ENCODE results near the gene APC.
"Not testable (repeated sequence)": the region's sequence is repeated elsewhere in the genome, so short reads cannot be mapped to it uniquely, and the experiment has no call there.

Gene APC

DNA sequence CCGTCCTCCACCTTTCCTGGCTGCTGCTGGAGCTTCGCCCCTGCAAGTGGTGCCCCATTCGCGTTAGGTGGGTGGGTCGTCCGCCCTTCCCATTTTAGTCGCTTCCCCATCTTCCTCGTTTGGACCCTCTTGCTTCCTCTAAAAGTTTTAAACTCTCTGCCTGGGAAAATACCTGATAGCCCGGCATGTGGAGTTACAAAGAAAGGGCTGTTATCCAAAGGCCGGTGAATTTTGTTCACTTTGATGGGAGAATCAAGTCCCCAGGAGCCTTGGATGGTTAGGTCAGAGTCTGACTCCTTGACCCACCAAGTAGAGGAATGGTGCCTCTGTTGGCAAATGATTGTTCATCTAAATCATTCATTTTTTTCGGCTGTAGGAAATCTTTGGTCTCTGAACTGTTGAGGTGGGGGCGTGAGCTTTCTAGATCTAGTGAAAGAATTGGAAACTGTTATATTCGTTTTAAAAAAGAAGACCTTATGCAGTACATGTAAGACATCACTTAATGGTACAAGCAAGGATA is 29.5 kb upstream of the APC start:
- TF ChIP-seq FOXP2 (optimal IDR thresholded peaks at IDR 0.05; ENCODE audit: control extremely low read depth, extremely low read length, insufficient read depth) (no peak), POLR2AphosphoS5 (IDR thresholded peaks at IDR 0.05; ENCODE audit: borderline replicate concordance, low read depth, low read length) (no peak), EZH2 (IDR thresholded peaks at IDR 0.05) (no peak)
- Histone ChIP-seq H3K27ac (no peak overlapping the region), H3K4me3 (peak overlapping the region; percentile 90), H3K9ac (ENCODE audit: insufficient read length) (peak overlapping the region; percentile 88), H3K36me3 (ENCODE audit: insufficient read depth, low read length) (no peaks in the 10 kb centered on the region), H3K9me3 (ENCODE audit: low read depth, low read length) (no peaks in the 10 kb centered on the region)
- no peak for DNase-seq (ENCODE audit: low read depth, low spot score)

DNA sequence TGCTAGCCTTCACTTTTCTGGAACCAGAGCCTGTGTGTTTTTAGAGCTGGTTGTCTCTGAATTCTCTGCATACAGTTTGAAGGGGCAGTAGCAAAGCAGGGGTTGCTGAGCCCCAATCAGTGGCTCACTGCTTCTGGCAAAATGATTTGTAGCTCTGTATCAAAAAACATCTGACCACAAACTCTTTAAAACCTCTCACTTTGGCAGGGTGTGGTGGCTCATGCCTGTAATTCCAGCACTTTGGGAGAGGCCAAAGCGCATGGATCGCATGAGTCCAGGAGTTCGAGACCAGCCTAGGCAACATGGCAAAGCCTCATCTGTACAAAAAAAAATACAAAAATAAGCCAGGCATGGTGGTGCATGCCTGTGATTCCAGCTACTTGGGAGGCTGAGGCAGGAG is 28.3 kb upstream of the APC start:
- H3K9me3 ChIP-seq (ENCODE audit: low read depth, low read length), result no peaks in the 10 kb centered on the region
- no peak overlapping the region for H3K27ac ChIP-seq
- peak overlapping the region; percentile 90 for H3K4me3 ChIP-seq
- TF ChIP-seq EZH2 (IDR thresholded peaks at IDR 0.05) (no peak), POLR2AphosphoS5 (IDR thresholded peaks at IDR 0.05; ENCODE audit: borderline replicate concordance, low read depth, low read length) (no peak), FOXP2 (optimal IDR thresholded peaks at IDR 0.05; ENCODE audit: control extremely low read depth, extremely low read length, insufficient read depth) (no peak)
- DNase-seq (ENCODE audit: low read depth, low spot score), result no peak
- peak overlapping the region; percentile 88 for H3K9ac ChIP-seq (ENCODE audit: insufficient read length)
- no peaks in the 10 kb centered on the region for H3K36me3 ChIP-seq (ENCODE audit: insufficient read depth, low read length)

DNA sequence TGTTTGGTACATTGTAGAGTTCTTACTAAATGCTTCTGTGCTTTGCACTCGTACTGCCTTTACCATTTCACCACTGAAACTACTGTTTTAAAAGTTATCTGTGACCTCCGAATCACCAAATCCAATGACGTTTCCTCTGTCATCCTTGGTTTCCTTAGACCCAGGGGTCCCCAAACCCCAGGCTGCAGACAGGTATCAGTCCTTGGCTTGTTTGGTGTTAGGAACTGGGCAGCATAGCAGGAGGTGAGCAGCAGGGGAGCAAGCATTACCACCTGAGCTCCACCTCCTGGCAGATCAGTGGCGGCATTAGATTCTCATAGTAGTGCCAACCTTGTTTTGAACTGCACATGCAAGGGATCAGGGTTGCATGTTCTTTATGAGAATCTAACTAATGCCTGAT is 26.8 kb upstream of the APC start:
- H3K9me3 ChIP-seq (ENCODE audit: low read depth, low read length), result no peaks in the 10 kb centered on the region
- TF ChIP-seq POLR2AphosphoS5 (IDR thresholded peaks at IDR 0.05; ENCODE audit: borderline replicate concordance, low read depth, low read length) (no peak), EZH2 (IDR thresholded peaks at IDR 0.05) (no peak), FOXP2 (optimal IDR thresholded peaks at IDR 0.05; ENCODE audit: control extremely low read depth, extremely low read length, insufficient read depth) (no peak)
- no peak overlapping the region for H3K27ac ChIP-seq
- H3K4me3 ChIP-seq, result no peak overlapping the region
- no peak overlapping the region for H3K9ac ChIP-seq (ENCODE audit: insufficient read length)
- no peaks in the 10 kb centered on the region for H3K36me3 ChIP-seq (ENCODE audit: insufficient read depth, low read length)
- DNase-seq (ENCODE audit: low read depth, low spot score), result no peak

DNA sequence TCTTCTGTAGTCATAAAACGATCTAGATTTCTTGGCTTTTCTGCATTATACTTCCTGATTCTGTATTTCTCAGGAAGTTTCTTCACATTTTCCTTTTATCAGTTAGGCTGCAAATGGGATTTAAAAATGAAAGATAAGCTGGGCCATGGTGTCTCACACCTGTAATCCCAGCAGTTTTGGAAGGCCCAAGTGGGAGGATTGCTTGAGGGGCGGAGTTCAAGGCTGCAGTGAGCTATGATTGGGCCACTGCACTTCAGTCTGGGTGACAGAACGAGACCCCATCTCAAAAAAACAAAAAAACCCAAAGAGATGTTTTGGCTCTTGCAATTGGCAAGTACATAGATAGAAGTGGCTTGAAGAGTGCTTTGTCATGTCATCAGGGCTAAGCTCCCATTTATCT is 26.2 kb upstream of the APC start:
- Histone ChIP-seq H3K4me3 (no peak overlapping the region), H3K36me3 (ENCODE audit: insufficient read depth, low read length) (no peaks in the 10 kb centered on the region), H3K9ac (ENCODE audit: insufficient read length) (no peak overlapping the region), H3K9me3 (ENCODE audit: low read depth, low read length) (no peaks in the 10 kb centered on the region), H3K27ac (no peak overlapping the region)
- DNase-seq (ENCODE audit: low read depth, low spot score), result no peak
- no peak for TF ChIP-seq EZH2 (IDR thresholded peaks at IDR 0.05)
- no peak for TF ChIP-seq FOXP2 (optimal IDR thresholded peaks at IDR 0.05; ENCODE audit: control extremely low read depth, extremely low read length, insufficient read depth)
- TF ChIP-seq POLR2AphosphoS5 (IDR thresholded peaks at IDR 0.05; ENCODE audit: borderline replicate concordance, low read depth, low read length), result no peak

DNA sequence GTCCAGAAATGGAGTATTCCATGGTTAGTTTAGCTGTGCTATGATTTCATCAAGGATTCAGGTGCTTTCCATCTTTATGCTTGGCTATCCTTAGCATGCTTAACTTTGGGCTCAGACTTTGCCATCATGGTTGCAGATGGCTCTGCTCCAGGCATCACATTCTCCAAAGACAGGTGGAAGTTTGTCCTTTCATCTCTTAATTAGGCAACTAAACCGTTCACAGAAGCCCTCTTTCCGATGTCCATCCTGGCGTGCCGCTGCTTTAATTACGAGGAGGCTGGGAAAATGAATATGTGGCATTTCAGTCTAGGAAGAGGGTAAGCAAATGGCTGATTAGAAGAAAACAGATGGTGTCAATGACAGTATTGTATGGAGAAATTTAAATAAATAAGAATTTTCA is 24.5 kb upstream of the APC start:
- H3K36me3 ChIP-seq (ENCODE audit: insufficient read depth, low read length), result no peaks in the 10 kb centered on the region
- H3K27ac ChIP-seq, result no peak overlapping the region
- DNase-seq (ENCODE audit: low read depth, low spot score), result no peak
- no peak overlapping the region for H3K4me3 ChIP-seq
- TF ChIP-seq FOXP2 (optimal IDR thresholded peaks at IDR 0.05; ENCODE audit: control extremely low read depth, extremely low read length, insufficient read depth) (no peak), POLR2AphosphoS5 (IDR thresholded peaks at IDR 0.05; ENCODE audit: borderline replicate concordance, low read depth, low read length) (no peak), EZH2 (IDR thresholded peaks at IDR 0.05) (no peak)
- 0 out of 2 replicates have a peak, but pooled peaks cover under 1% of the 10 kb centered on the region for H3K9me3 ChIP-seq (ENCODE audit: low read depth, low read length)
- no peak overlapping the region for H3K9ac ChIP-seq (ENCODE audit: insufficient read length)

DNA sequence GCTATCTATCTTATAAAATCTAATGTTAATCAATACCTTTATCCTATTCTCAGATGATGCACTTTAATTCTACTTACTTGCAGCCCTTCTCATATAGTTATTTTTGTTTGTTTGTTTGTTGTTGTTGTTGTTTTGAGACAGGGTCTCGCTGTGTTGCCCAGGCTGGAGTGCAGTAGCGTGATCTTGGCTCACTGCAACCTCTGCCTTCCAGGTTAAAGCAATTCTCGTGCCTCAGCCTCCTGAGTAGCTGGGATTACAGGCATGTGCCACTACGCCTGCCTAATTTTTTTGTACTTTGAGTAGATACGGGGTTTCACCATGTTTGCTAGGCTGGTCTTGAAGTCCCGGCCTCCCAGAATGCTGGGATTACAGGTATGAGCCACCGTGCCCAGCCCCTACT is 20.8 kb upstream of the APC start:
- H3K9me3 ChIP-seq (ENCODE audit: low read depth, low read length); H3K36me3 ChIP-seq (ENCODE audit: insufficient read depth, low read length); H3K4me3 ChIP-seq; H3K27ac ChIP-seq; H3K9ac ChIP-seq (ENCODE audit: insufficient read length); DNase-seq (ENCODE audit: low read depth, low spot score): not testable (repeated sequence)

DNA sequence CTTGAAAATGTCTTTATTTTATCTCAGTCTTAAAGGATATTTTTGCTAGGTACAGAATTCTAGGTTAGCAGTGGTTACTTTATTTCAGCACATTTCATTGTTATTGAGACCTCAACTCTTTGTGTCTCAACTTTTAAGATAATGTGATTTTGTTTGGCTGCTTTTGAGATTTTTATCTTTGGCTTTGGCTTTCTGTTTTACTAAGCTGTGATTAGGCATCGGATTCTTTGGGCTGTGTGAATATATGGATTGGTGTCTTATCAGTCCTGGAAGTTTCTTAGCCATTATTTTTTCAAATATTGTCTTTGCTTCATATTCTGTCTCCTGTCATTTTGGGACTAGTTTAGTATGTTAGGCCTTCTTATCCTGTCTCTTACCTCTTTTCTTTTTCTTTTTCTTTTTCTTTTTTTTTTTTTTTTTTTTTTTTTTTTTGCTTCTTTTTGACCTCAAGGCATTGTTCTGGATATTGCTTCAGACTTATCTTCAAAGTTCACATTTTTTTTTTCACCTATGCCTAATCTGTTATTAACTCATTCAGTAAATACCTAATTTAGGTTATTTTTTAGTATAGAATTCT is 20.1 kb upstream of the APC start:
- Histone ChIP-seq H3K9ac (ENCODE audit: insufficient read length) (no peak overlapping the region), H3K36me3 (ENCODE audit: insufficient read depth, low read length) (no peaks in the 10 kb centered on the region), H3K9me3 (ENCODE audit: low read depth, low read length) (0 out of 2 replicates have a peak, but pooled peaks cover 2% of the 10 kb centered on the region), H3K4me3 (no peak overlapping the region), H3K27ac (no peak overlapping the region)
- TF ChIP-seq FOXP2 (optimal IDR thresholded peaks at IDR 0.05; ENCODE audit: control extremely low read depth, extremely low read length, insufficient read depth), result no peak
- no peak for TF ChIP-seq EZH2 (IDR thresholded peaks at IDR 0.05)
- TF ChIP-seq POLR2AphosphoS5 (IDR thresholded peaks at IDR 0.05; ENCODE audit: borderline replicate concordance, low read depth, low read length), result no peak
- DNase-seq (ENCODE audit: low read depth, low spot score), result no peak

DNA sequence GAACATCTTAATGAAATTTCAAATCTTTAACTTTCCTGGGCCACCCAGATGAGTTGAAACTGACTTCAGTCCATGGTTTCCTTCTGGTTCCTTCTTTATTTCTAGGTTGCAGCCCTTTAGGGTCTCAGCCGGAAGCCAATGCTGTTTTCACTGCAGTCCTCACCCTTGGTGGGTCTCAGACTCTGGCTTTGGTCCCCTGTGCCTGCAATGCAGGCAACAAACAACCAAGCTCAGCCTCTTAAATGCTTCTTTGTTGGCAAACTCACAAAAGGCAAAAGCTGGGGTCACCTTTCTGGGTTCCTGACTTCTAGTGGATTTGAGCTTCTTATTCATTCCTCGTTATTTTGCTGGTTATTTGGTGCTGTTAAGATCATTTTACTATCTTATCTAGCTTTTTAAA is 19.3 kb upstream of the APC start:
- no peaks in the 10 kb centered on the region for H3K36me3 ChIP-seq (ENCODE audit: insufficient read depth, low read length)
- no peak for DNase-seq (ENCODE audit: low read depth, low spot score)
- H3K9me3 ChIP-seq (ENCODE audit: low read depth, low read length), result 0 out of 2 replicates have a peak, but pooled peaks cover 2% of the 10 kb centered on the region
- TF ChIP-seq POLR2AphosphoS5 (IDR thresholded peaks at IDR 0.05; ENCODE audit: borderline replicate concordance, low read depth, low read length), result no peak
- TF ChIP-seq FOXP2 (optimal IDR thresholded peaks at IDR 0.05; ENCODE audit: control extremely low read depth, extremely low read length, insufficient read depth), result no peak
- no peak for TF ChIP-seq EZH2 (IDR thresholded peaks at IDR 0.05)
- H3K27ac ChIP-seq, result no peak overlapping the region
- no peak overlapping the region for H3K9ac ChIP-seq (ENCODE audit: insufficient read length)
- no peak overlapping the region for H3K4me3 ChIP-seq

DNA sequence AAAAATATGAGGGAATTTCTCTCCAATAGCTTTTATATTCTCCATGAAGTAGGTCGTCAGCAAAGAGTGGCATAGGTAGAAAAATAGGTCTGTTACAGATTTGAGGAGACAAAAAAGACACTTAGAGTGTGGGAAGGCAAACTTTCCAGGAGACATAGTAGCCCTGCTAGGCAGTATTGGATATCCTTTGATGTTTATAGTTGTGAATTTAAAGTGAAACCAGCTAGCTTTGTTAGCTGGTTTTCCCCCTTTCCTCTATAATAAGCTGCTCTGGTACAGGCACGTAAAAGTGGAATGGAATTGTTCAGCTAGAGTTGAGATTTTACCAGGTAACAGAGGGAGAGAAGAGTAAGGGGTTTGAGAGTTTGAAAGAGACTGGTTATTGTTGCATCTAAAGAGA is 17.1 kb upstream of the APC start:
- Histone ChIP-seq H3K9me3 (ENCODE audit: low read depth, low read length) (0 out of 2 replicates have a peak, but pooled peaks cover 2% of the 10 kb centered on the region), H3K27ac (no peak overlapping the region), H3K36me3 (ENCODE audit: insufficient read depth, low read length) (no peaks in the 10 kb centered on the region), H3K4me3 (no peak overlapping the region), H3K9ac (ENCODE audit: insufficient read length) (no peak overlapping the region)
- no peak for DNase-seq (ENCODE audit: low read depth, low spot score)
- TF ChIP-seq EZH2 (IDR thresholded peaks at IDR 0.05) (no peak), POLR2AphosphoS5 (IDR thresholded peaks at IDR 0.05; ENCODE audit: borderline replicate concordance, low read depth, low read length) (no peak), FOXP2 (optimal IDR thresholded peaks at IDR 0.05; ENCODE audit: control extremely low read depth, extremely low read length, insufficient read depth) (no peak)

Data from SK-N-MC (cell line).